AG09319 (cell line): ENCODE results near the gene LRIG3.

Experiments
- DNase-seq: peaks from one replicate; pipeline ENCODE4 v3.0.0-alpha.2; 2010; ENCODE audit warnings: low read depth; ENCODE audit errors: extremely low read depth
- CTCF ChIP-seq: IDR thresholded peaks from 2 replicates; pipeline ENCODE4 v1.5.1; 2011; ENCODE audit warnings: low read depth, mild to moderate bottlenecking, inconsistent platforms, low read length, moderate library complexity

The LRIG3 gene

GRCh38 chr12:58920102-58920960, at the start of gene LRIG3:
LRIG3 (minus strand) TSS chr12:58920504; CDS start chr12:58920235, 269 bp downstream.
- DNase-seq, result peak; percentile 72
- no peak for TF ChIP-seq CTCF

GRCh38 chr12:58969237-58969636, 48.9 kb upstream of the LRIG3 start:
- no peak for DNase-seq
- TF ChIP-seq CTCF, result no peak

- peak; percentile 12 for DNase-seq
- no peak for TF ChIP-seq CTCF
Observed at GRCh38 chr12:58967561-58967960, 47.3 kb upstream of the LRIG3 start.

- no peak for DNase-seq
Observed at GRCh38 chr12:58966939-58967338, 46.6 kb upstream of the LRIG3 start.

GRCh38 chr12:58965568-58965967, 45.3 kb upstream of the LRIG3 start:
- no peak for TF ChIP-seq CTCF

More at GRCh38 chr12:58966939-58967338, 46.6 kb upstream of the LRIG3 start:
- no peak for TF ChIP-seq CTCF

GRCh38 chr12:58963844-58964243, 43.5 kb upstream of the LRIG3 start:
- no peak for TF ChIP-seq CTCF
- no peak for DNase-seq

More at GRCh38 chr12:58965568-58965967, 45.3 kb upstream of the LRIG3 start:
- no peak for DNase-seq

GRCh38 chr12:58961906-58962305, 41.6 kb upstream of the LRIG3 start:
- no peak for TF ChIP-seq CTCF
- no peak for DNase-seq
